GM19193 (cell line): ENCODE measurements around the gene PTPRN2.

ENCODE experiments used
- POLR2A ChIP-seq: IDR thresholded peaks from 4 replicates; pipeline ENCODE4 v1.6.1; 2011; ENCODE audit not compliant: insufficient read depth, insufficient read length; ENCODE audit errors: extremely low read depth

Gene PTPRN2

DNA sequence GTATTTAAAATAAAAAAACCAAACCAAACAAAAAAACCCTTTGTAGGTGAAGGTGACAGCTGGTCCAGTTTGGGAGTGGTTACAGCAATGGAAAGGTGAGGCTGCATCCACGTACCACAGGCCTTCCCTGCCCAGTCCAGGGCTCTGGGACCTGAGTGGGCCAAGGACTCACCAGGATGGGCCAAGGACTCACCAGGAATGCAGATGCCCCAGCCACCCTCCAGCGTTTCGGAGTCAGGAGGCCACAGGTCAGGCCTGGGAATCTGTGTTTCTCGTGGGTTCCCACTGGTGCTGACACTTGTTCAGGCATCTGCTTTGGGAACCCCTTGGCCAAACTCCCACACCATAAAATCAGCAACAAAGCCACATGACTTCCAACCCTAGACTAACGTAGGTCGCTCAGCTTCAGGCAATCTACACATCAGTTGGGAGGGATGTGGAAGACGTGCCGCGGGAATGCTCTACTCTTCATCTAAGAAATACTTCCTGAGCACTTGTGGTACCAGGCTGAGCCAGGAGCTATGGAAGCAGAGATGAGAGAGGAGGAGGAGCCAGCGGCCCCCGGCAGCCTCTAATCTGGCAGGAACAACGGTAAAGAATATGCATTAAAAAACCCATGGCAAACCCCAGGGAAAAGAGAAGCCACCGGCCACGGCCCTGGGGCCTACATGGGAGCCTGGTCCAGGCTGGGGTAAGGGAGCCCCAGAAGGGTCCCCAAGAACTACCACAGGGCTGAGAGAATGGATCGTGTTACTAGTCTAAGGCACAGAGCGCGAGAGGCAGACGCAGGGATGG lies 473.4 kb downstream of the PTPRN2 start:
- no peak for TF ChIP-seq POLR2A

GRCh38 chr7:158113321-158114025 lies 474.1 kb downstream of the PTPRN2 start:
- no peak for TF ChIP-seq POLR2A

- no peak for TF ChIP-seq POLR2A
These were observed 474.9 kb downstream of the PTPRN2 start for GRCh38 chr7:158112571-158113320.

- TF ChIP-seq POLR2A = no peak
These were observed 475.6 kb downstream of the PTPRN2 start for GRCh38 chr7:158111906-158112570.

GRCh38 chr7:158111049-158111751 lies 476.4 kb downstream of the PTPRN2 start:
- TF ChIP-seq POLR2A = no peak

- no peak for TF ChIP-seq POLR2A
These were observed 477.0 kb downstream of the PTPRN2 start for GRCh38 chr7:158110661-158111048.

DNA sequence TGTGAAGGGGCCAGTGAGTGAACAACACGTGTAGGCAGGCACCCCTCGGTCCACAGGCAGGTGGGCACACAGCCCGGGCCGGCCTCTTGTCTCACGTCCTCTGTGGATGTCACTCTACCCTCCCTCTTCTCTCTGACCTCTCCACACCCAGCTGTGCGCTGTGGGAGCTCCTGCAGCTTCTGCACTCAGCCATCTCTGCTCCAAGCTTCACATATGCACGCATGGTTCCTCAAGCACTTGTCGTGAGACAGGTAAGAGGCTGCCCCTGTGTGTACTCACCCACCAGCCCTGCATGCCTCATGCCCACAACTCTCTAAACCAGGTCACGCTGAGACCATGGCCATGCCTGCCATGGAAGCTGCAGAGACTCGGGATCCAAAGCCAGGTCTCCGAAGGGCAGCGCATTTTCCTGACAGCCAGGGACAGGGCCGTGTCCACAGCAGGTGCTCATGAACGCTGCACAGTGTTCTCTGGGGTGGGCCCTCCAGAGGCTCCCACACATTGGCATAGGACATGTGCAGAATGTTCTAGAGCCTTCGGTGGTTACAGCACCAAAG lies 477.5 kb downstream of the PTPRN2 start:
- TF ChIP-seq POLR2A = no peak

GRCh38 chr7:158109364-158110033 lies 478.1 kb downstream of the PTPRN2 start:
- no peak for TF ChIP-seq POLR2A

- TF ChIP-seq POLR2A = no peak
These were observed 478.9 kb downstream of the PTPRN2 start for GRCh38 chr7:158108646-158109293.

DNA sequence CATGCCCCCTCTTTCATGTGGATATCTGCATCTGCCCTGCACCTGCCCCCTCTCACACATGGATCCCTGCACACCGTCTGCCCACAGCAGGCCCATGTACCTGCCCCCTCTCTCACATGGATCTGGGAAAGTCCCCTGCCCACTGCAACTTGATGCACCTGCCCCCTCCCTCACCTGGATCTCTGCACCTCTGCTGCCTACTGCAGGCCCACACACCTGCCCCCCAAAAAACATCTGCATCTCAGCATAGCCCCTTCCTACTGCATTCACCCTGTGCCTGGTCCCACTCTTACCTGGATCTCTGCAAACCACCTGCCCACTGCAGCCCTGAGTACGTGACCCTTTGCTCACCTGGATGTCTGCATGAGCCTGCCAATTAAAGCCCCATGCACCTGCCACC lies 479.8 kb downstream of the PTPRN2 start:
- no peak for TF ChIP-seq POLR2A

DNA sequence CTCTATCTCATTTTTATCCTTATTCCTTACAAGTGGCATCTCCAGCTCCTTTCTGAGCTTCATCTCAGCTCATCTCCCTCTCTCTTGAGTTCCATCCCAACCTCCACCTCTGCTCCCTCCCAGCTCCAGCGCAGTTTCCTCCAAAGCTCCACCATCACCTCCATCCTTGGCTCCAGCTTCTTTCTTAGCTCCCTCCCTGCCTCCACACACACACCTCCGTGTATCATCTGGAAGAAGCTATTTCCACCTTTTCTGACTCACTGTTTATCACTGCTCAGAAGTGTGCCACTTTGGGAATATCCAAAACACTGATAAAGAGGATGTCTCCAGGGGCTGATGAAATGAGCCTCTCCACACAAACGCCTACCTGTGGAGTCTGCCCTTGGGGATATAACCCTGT lies 481.4 kb downstream of the PTPRN2 start:
- no peak for TF ChIP-seq POLR2A

- TF ChIP-seq POLR2A = no peak
These were observed 484.2 kb downstream of the PTPRN2 start for GRCh38 chr7:158103378-158103777.

- no peak for TF ChIP-seq POLR2A
These were observed 484.7 kb downstream of the PTPRN2 start for GRCh38 chr7:158102897-158103296.
